Stimulated activated CD8-positive, alpha-beta memory T cell treated with anti-CD3 and anti-CD28 coated beads, Interleukin-7, amount 100 ng/mL, for 24 hours (primary cell): Measurements from ENCODE around the gene CAMTA1.

Experiments
- DNase-seq: peaks from one replicate; pipeline ENCODE4 v3.0.0-alpha.2; 2020; ENCODE audit warnings: low read depth

Gene CAMTA1

DNA sequence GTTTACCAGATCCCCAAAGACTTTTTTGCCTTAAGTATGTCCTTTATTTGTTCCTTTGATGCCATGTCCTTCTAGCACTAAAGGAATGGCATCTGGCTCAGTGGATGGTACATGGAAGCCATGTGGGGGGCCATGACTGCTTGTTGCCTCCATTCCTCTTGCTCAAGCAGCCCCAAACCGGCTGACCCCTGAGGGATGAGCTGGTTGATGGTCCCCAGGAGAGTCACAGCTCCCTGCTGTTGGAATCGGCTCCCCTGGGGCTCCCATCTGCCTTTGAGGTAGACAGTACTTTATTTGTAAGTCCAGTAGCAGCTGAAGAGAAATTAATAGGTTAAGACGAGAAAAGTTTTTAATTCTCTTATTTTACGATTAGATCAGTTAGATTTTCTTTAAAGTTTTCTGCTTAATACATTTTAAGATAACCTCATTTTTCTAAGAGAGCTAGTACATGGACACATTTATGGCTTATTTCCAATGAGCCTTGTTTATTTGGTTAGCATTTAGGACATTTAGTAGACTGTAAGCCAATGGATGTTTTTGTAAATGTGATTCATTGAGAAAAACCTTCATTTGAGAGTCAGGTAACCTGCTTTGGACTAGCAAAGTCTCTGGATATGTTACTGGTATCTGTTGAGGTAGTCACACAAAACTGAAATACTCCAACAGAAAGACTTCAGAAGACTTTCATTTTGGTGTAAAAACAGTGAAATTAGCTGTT is 88.2 kb downstream of the CAMTA1 start:
- no peak for DNase-seq

DNA sequence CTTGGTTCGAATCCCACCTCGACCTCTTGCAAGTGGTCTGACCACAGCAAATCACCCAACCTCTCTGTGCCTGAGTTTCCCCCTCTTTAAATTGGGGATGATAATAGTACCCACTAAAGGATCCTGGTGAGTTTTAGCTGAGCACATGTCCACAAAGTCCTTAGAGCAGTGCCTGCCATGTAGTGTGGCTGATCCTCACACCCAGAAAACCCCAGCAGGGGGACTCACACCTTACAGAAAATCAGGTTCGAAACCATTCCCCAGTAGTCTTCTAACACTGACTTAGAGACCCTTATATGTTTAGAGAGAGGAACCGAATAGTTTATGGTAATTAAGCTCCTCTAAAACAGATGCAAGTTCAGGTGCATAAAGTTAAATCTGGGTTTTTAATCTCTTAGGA is 89.0 kb downstream of the CAMTA1 start:
- no peak for DNase-seq

DNA sequence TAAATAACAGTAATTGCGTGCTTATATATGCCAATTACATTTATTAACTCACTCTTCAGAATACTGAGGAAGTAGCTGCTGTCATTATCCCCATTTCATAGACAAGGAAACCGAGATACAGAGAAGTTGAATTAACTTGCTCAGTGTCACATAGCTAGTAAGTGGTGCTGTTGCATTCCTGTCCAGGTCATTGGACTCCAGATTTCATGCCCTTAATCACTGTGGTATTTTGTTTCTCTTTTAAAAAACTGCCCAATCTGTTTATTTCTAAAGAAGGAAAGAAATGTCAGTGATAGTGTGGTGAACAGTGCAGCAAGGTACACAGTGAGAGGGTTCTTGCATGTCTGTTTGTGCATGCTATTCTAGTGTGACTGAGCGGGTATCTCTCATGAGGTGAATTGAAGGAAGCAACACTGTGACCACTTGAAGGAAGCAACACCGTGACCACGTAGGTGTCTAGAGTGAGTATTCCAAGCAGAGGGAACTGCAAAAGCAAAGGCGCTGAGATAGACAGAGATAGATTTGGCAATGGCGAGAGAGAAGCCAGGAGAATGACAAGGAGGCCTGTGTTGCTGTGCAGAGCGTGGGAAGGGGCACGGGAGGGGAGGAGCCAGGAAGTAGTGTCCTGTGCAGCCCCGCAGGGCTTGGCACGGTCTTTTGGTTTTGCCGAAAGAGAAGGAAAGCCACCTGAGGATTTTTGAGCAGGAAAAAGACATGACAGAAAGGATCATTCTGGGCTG is 95.9 kb downstream of the CAMTA1 start:
- DNase-seq, result no peak

DNA sequence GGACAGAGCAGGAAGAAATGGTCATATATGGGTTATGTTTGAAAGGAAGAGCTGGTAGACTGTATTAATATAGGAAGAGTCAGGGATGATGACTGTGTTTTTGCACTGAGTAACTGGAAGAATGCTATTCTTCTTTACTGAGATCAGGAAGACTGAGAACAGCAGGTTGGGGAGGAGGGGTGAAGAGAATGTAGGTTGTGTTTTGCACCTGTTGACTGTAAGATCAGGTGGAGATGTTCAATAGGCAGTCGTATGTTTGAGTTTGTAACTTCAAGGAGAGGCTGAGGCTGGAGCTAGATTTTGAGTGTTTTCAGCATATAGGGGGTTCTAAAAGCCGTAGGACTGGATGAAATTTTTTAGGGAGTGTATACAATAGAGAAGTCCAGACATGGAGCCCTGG is 97.2 kb downstream of the CAMTA1 start:
- DNase-seq, result no peak

DNA sequence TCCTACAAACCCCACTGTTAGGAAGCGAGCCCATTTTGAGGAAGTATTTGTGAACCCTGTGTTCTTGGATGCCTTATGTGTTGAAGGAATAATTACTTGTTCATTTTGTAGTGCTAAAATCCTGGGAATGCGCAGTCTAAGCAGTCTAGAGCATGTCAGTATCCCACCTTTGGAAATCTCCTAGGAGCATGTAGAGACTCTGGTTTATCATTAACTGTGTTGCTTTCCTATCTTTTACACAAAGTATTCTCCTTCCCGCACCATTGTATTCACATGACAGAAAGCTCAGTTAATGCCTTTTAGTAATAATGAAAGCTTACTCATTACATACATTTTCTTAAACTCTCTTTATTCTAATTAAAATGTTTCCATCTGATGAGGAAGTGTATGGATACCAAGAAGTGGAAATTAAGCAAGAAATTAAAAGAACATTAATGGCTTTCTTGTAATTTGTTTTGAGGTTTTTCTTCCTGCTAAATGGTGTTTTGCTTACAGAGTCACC is 99.4 kb downstream of the CAMTA1 start:
- DNase-seq, result no peak

DNA sequence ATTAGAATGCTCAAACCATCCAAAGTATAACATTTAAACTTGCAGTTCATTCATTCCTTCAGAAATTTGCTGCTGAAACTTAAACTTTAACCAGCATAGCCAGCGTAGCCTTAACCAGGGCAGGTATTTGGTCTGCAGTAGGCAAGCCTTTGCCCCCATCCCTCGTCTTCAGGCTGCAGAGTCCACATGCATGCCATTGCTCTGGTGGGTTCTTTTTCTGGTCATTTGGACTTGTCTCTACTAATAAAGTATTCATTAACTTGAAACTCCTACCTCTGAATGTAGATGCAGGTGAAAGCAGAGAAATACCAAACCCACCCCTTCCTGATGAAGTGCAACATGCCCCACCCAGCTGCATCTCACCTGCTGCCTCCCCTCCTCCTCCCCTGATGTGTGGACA is 100.2 kb downstream of the CAMTA1 start:
- DNase-seq, result no peak

DNA sequence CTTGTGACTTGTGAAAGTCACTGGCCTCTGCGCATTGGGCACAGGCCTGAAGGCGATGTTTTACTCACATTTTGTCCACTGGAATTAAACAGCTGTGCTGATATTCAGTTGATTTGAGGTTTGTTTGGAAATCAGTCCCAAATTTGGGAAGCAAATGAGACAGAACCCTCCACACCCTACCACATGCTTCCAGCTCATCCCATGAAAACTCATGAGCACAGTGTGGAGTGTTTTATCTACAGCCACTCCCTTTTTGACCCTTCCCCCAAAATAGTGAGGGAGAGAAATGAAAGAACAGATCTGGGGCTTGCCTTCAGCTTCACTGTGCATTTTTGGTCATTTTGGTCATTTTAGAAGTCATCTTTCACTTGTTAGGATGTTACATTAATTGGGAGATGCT is 101.3 kb downstream of the CAMTA1 start:
- DNase-seq, result no peak

DNA sequence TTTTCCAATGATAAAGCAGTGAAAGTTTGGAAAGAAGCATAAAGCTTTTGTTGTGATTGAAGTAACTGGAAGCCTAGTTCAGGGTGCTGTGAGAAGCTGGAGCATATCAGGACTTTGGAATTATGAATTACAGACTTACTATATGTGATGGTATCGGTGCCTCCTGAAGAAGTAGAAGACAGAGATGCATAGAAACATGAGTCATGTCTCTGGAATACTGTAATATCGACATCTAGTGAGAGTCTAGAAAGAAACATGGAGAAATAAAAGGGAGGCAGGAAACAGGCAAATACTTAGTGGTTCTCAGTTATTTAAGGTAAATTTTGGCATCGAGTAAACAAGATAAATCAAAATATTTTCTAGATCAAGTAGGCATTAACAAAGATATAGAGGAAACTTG is 103.0 kb downstream of the CAMTA1 start:
- no peak for DNase-seq

DNA sequence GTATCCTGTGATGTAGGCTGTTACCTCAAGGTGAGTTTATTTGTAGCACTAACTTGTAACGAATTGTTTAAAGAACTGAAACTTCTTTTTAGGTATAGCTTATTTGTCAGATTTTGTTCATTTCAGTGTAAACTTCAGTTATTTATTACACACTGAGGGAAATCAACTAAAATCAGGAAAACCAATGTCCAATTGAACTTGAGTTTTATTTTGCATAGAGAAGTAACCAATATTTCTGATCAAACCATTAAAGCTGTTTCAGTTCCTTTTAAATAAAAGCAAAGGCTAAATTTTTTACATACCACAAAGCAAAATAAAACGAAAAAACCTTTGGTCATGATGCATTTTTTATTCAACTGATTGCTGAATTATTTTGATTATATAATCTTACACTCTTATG is 103.6 kb downstream of the CAMTA1 start:
- DNase-seq, result no peak

DNA sequence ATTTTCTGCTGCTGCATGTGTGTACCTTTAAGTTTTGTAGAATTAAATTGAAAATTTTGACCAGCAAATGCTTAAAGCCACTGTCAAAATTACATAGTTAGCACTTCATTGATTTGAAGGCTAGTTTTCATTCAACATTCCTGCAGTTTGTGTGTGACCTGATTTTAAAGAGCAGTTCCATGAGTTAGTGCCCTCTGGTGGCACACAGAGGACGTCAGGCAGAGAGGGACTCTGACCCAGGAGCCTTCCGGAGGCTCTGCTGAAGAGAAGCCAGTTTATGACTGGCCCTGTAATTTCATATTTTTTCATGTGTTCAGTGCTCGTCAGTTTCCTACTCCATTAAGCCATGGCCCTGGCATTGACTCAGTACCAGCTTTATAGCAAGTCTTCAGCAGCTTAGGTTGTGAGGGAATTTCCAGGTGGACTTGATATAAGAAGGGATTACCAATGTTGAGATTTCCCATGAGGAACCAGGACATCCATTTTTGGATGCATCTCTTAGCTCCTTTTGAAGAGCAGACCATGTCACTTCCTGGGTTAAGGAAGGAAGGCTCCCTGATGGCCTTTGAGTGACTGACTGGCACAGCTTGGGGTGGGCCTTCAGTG is 104.7 kb downstream of the CAMTA1 start:
- no peak for DNase-seq

DNA sequence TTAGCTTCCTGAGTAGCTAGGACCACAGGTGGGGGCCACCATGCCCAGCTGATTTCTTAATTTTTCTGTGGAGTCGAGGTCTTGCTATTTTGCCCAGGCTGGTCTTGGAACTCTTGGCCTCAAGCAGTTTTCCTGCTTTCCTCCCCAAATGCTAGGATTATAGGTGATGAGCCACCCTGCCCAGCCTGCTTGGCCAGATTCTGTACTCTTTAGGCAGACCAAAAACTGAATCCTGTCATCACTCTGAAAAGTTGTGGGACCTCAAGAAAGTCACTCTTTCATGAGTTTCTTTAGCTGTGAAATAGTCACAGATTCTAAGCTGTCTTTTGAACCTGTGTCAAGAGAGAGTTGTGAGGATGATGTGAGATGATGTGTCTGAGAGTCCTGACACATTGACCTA is 105.4 kb downstream of the CAMTA1 start:
- no peak for DNase-seq

DNA sequence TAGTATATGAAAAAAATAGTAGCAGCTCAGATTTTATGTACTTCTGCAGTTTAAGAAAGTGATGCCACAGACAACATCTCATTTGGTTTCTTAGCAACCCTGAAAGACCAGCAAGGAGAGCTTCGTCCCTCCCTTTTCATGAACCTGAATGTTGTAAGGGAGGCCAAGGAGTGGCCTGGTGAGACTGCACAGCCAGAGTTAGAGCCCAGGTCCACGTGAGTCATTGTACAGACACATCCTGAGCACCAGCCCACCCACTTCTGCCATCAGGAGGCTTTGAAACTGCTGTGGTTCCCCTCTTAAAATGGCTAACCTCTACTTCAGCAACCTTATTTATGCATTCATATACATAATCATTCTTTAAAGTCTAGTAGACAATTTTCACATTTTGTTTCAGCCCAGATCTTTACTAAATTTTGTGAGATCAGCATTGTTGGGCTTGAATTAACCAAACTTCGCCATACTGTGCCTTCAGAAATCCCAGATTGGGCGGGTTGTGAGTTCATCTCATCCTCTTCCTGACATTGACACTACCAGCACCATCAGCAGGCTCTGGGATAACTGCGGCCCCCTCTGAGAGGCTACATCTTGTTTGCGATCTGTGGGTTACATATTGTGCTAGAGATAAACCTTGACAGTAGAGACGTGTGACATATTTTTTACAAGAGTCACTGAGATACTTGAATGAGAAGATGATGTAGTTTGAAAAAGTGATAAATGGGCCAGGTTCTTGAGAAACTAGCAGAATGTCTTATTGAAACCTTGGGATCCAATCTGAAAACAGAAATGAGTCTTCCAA is 106.7 kb downstream of the CAMTA1 start:
- DNase-seq, result no peak

DNA sequence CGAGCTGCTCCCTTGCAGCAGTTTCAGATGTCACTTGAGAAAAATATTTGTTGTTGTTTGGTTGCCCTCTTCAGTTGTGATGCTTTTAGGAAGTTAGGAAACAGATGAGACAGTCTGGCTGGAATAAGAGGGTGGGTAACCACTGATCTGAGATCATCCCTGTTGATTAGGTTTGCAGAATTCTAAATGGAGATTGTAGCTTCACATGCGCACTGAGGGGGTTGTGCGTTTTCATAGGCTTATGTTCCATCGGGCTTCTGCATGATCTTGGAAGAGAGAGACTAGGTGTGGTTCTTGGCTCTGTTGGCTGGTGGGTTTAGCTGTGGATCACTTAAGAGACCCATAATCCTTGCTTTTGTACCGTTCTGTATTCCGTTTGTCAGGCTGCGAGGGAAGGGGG is 108.1 kb downstream of the CAMTA1 start:
- DNase-seq, result no peak

DNA sequence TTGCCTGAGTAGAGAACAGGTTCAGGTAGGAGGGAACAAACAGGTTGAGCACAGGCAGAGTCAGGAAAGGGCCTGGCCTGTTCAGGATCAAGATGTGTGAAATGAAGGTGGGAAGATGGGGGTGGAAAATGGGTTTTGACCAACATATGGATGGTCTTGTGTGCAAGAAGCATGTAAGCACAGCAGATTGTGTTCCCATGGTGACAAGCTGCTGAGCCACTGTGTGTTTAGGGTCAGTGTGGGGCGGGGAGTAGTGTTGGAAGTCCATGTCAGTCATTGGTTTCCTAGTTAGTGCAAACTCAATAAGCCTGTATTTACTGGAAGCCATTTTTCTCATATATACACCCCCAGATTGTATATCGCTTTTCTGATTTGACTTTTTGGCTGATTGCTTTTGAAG is 111.9 kb downstream of the CAMTA1 start:
- DNase-seq, result no peak

DNA sequence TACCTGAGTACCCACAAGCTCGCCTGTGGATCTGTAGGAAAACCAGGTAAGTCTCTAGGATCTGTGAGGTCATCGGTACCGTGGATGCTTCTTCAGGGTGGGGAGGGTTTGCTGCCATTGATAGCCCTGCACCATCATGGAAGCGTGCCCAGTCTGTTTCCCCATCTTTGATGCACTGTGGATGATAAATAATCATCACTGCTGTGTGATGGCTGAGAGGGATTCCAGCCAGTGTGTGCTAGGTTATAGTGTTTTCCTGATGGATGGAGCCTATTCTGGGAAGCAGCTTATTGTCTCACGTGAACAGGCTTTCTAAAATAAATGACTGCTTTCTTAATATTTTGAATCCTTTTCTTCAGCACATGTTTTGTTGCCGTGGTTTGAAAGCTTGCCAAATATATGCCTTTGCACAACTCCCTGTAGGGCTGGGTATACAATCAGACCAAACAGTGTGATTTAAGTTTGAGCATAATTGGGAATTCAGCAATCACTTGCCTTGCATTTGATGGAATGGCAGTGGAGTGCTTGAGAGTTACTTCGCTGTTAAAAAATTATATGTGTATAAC is 113.8 kb downstream of the CAMTA1 start:
- no peak for DNase-seq

DNA sequence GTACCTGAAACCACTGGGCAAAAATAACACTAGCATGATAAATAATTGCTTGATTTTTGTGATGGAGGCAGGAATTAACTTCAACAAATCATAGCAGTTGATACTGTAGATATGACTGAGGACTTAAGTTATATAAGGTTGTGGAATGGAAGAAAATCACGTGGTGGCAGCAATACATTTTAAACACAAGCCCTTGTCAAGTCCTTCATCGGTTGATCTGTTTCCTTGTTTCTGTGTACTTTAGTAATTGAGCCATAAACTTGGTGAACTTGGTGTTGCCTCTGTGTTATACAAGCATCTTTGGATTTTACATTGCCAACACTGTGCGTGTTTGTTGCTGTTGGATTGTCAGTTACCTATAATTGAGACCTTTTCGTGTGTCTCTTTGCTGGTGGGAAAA is 114.4 kb downstream of the CAMTA1 start:
- DNase-seq, result no peak

DNA sequence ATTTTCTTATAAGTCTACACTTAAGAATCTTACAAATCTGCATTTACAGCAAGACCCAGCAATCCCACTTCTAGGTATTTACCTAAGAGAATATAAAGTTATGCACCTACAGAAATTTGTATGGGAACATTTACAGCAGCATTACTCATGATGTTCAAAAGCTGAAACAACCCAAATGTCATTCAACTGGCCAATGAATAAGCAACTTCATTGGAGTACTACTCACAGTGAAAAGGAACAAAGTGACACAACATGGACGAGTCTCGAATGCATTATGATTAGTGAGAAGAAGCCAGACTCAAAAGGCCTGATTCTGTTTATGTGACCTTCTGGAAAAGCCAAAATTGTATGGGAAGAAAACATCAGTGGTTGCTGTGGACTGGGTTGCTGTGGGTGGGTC is 116.9 kb downstream of the CAMTA1 start:
- DNase-seq, result no peak

DNA sequence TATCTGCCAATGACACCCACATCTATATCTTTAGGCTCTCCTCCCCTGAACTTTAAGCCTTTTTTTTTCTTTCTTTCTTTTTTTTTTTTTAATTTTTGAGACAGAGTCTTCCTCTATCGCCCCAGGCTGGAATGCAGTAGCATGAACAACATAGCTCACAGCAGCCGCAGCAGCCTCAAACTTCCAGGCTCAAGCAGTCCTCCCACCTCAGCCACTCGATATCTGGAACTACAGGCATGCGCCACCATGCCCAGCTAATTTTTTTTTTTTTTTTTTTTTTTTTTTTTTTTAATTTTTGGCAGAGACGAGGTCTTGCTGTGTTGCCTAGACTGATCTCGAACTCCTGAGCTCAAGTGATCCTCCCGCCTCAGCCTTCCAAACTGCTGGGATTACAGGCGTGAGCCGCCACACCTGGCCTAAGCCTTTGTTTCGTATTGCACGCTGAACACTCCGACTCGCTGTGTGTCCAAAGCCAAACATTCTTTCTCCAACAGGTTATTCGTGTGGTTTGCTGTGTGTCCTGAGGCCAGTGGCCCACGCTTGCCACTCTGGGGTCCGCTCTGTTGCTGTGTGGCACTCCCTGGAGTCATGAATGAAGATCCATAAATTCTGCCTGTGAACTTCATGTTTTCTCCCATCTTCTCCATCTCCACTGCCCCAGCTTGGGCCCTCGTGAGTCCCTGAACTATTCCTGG is 119.4 kb downstream of the CAMTA1 start:
- DNase-seq, result no peak

DNA sequence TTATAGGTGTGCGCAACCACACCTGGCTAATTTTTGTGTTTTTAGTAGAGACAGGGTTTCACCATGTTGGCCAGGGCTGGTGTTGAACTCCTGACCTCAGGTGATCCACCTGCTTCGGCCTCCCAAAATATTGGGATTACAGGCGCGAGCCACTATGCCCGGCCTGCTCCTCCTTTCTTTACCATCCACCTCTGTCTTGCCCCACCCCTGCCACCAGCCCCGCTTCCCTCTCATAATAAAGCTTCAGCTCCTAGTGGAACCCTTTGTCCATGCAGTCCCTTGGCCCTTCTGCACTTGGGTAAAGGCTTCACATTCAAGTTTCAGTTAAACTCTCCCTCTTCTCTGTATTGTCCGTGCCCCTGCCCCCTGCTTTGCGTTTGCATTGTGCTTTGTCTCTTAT is 120.1 kb downstream of the CAMTA1 start:
- no peak for DNase-seq

DNA sequence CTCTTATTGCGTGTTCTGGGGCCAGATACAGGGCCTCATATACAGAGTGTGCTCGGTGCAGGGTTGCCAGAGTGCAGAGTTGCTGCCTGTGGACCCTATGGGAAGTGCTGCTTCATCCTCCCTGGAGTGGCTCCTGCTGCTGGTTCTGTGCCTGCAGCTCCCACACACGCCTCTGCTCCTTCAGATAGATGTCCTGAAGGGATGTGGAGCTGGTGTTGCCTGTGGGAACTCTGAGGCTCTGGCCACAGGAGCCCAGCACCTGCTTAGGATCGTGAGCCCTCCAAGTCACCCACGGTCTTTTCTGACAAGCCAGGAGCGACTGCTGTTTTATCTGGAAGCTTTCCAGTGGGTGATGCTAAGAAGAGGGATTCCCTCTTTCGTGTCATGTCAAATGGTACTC is 120.5 kb downstream of the CAMTA1 start:
- no peak for DNase-seq

DNA sequence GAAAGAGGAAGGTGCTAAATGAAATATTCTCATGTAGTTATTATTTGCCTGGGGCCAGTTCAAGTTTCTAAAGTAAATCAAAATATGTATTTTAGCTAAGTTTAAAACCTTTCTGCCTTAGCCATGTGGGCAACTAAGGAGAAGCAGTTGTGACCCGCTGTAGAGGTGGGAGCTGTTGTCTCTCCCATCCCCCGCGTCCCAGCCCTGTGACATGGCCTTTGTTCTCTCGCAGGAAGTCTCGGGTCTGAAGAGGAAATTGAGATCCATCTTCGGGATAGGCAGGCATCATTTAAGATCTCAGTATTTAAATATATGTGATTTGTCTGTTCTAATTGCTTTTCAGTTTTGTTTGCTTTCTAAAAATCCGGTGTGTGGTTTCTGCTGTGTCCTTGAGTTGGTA is 121.5 kb downstream of the CAMTA1 start:
- DNase-seq, result no peak

DNA sequence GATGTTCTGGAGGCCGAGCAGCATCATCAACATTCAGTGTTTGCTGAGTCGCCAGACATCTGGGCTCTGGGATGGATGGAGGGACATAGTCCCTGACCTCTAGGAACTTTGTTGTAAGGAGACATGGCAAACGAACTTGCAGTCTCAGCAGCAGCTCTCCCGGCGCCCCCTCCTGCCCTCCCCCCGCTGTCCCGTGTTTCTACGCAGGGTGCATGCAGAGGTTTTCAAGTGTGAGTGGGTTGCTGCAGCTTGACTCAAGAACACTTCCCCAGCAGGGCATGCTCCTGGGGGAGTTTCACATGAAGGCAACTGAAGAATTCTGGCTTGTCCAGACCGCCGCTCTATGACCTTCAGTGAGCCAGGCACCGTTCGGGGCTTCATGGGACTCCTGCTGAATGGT is 121.9 kb downstream of the CAMTA1 start:
- no peak for DNase-seq
